Gastroesophageal sphincter (tissue), 3 donors: ENCODE measurements around the gene SFTPB.

ENCODE experiments used
- POLR2A ChIP-seq, 2 donors: fragments of 450-650 bp; IDR thresholded peaks; one replicate each; pipeline ENCODE4 v1.6.1; 2017; ENCODE audit warnings: antibody characterized with exemption in 2 of 2, mild to moderate bottlenecking in 2 of 2, moderate library complexity in 1 of 2
- TF ChIP-seq, protein P1 (sequence below), 4 experiments: fragments of 200-600 bp in 2 of 4; fragments of 450-650 bp in 2 of 4; sonication (generic) in 1 of 4; IDR thresholded peaks; one replicate each; pipeline ENCODE4 v1.5.1; 2017 to 2019; ENCODE audit warnings: antibody characterized with exemption in 4 of 4, mild to moderate bottlenecking in 2 of 4, moderate library complexity in 2 of 4

DNA sequence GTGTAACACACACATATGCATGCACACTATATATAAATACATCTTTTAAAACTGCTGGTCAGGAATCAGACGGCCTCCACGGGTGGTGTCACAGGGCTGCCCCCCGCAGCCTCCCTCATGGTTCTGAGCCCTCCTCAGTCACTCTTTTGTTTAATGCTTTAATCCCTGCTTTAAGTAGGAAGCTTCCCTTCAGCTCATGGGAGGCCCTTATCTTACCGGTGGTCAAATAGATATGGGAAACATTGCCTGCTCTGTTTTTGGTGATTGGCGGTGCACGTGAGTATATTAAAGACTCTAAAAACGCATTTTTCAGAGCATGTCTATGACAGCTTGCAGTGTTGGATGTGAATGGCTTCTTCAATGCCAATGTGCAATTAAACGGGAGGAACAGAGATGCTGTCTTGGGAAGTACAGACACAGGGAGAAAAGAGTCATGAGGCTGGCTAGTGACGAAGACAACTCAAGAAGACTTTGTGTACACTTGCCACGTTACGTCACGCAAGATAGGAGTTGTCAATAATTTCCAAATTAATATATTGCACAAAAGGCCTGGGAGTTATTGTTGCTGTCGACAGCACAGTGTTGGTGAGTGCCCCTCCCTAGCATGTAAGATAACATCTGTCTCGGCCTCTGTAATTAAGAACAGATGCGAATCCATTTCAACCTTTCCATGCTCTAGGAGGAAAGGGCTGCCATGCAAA lies 49.5 kb upstream of the SFTPB start:
- TF ChIP-seq, protein P1, sequence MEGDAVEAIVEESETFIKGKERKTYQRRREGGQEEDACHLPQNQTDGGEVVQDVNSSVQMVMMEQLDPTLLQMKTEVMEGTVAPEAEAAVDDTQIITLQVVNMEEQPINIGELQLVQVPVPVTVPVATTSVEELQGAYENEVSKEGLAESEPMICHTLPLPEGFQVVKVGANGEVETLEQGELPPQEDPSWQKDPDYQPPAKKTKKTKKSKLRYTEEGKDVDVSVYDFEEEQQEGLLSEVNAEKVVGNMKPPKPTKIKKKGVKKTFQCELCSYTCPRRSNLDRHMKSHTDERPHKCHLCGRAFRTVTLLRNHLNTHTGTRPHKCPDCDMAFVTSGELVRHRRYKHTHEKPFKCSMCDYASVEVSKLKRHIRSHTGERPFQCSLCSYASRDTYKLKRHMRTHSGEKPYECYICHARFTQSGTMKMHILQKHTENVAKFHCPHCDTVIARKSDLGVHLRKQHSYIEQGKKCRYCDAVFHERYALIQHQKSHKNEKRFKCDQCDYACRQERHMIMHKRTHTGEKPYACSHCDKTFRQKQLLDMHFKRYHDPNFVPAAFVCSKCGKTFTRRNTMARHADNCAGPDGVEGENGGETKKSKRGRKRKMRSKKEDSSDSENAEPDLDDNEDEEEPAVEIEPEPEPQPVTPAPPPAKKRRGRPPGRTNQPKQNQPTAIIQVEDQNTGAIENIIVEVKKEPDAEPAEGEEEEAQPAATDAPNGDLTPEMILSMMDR (IDR thresholded peaks at IDR 0.05), result no peak
- TF ChIP-seq POLR2A (IDR thresholded peaks at IDR 0.05), result no peak
